ENCODE measurements around the gene TMEM145.

Gene TMEM145

GRCh38 chr19:42272989-42273406 lies 40.1 kb upstream of the TMEM145 start:
- Histone ChIP-seq H3K18ac (ENCODE audit: low read depth in 1 of 2, low read length in 2 of 2) (no peak overlapping the region), H3K9ac (ENCODE audit: low read length) (no peak overlapping the region), H3K23ac (ENCODE audit: low read length in 2 of 2) (no peak overlapping the region), H2BK5ac (ENCODE audit: low read depth, low read length, poor library complexity, severe bottlenecking) (no peak overlapping the region), H3K4ac (ENCODE audit: low read depth in 1 of 2, low read length in 2 of 2) (no peak overlapping the region), H2BK15ac (ENCODE audit: low read depth, poor library complexity, severe bottlenecking) (no peak overlapping the region), H3K79me1 (replicated peaks; ENCODE audit: low read length, poor library complexity, severe bottlenecking) (peaks cover 2% of the 10 kb centered on the region), H3K4me1 (ENCODE audit: control insufficient read depth, insufficient read depth, low read depth, low read length) (peaks cover 65% of the 10 kb centered on the region), H2AK5ac (ENCODE audit: low read length, severe bottlenecking) (no peak overlapping the region), H3K36me3 (ENCODE audit: control insufficient read depth in 1 of 2, insufficient read depth in 2 of 2, low read depth in 1 of 2, low read length in 2 of 2) (peaks cover 52 to 55% of the 10 kb centered on the region in 2 experiments), H3K14ac (ENCODE audit: low read length in 2 of 2) (no peak overlapping the region), H3K9me3 (ENCODE audit: control insufficient read depth, low read length) (no peaks in the 10 kb centered on the region), H4K8ac (ENCODE audit: low read length) (no peak overlapping the region), H4K91ac (ENCODE audit: low read length) (no peak overlapping the region), H3K4me3 (ENCODE audit: insufficient read depth in 1 of 2, low read depth in 1 of 2, low read length in 2 of 2) (no peak overlapping the region), H3K4me2 (ENCODE audit: low read length, poor library complexity, severe bottlenecking) (no peak overlapping the region), H2AFZ (ENCODE audit: low read depth, low read length) (no peak overlapping the region), H2BK120ac (ENCODE audit: low read depth, low read length) (no peak overlapping the region), H3K27me3 (ENCODE audit: control insufficient read depth in 1 of 2, insufficient read depth in 1 of 2, low read length in 2 of 2) (no peaks in the 10 kb centered on the region), H3K27ac (ENCODE audit: low read length, poor library complexity, severe bottlenecking) (no peak overlapping the region), H2BK12ac (ENCODE audit: low read length in 2 of 2) (no peak overlapping the region)
- DNase-seq: no peak
- WGBS: 95% methylated on average over 23 of the region's 23 CpGs

- Histone ChIP-seq H2BK120ac (ENCODE audit: low read depth, low read length) (no peak overlapping the region), H2AFZ (ENCODE audit: low read depth, low read length) (no peak overlapping the region), H3K79me1 (replicated peaks; ENCODE audit: low read length, poor library complexity, severe bottlenecking) (peaks cover 2% of the 10 kb centered on the region), H2BK12ac (ENCODE audit: low read length in 2 of 2) (no peak overlapping the region), H2BK15ac (ENCODE audit: low read depth, poor library complexity, severe bottlenecking) (no peak overlapping the region), H3K18ac (ENCODE audit: low read depth in 1 of 2, low read length in 2 of 2) (no peak overlapping the region), H3K36me3 (ENCODE audit: control insufficient read depth in 1 of 2, insufficient read depth in 2 of 2, low read depth in 1 of 2, low read length in 2 of 2) (peaks cover 55% of the 10 kb centered on the region in 2 experiments), H3K4ac (ENCODE audit: low read depth in 1 of 2, low read length in 2 of 2) (no peak overlapping the region), H3K4me2 (ENCODE audit: low read length, poor library complexity, severe bottlenecking) (no peak overlapping the region), H3K14ac (ENCODE audit: low read length in 2 of 2) (no peak overlapping the region), H4K8ac (ENCODE audit: low read length) (no peak overlapping the region), H3K27ac (ENCODE audit: low read length, poor library complexity, severe bottlenecking) (no peak overlapping the region), H4K91ac (ENCODE audit: low read length) (no peak overlapping the region), H3K27me3 (ENCODE audit: control insufficient read depth in 1 of 2, insufficient read depth in 1 of 2, low read length in 2 of 2) (no peaks in the 10 kb centered on the region), H3K9ac (ENCODE audit: low read length) (no peak overlapping the region), H3K23ac (ENCODE audit: low read length in 2 of 2) (no peak overlapping the region), H2AK5ac (ENCODE audit: low read length, severe bottlenecking) (no peak overlapping the region), H3K4me3 (ENCODE audit: insufficient read depth in 1 of 2, low read depth in 1 of 2, low read length in 2 of 2) (no peak overlapping the region), H3K4me1 (ENCODE audit: control insufficient read depth, insufficient read depth, low read depth, low read length) (peaks cover 71% of the 10 kb centered on the region), H2BK5ac (ENCODE audit: low read depth, low read length, poor library complexity, severe bottlenecking) (no peak overlapping the region), H3K9me3 (ENCODE audit: control insufficient read depth, low read length) (no peaks in the 10 kb centered on the region)
- no peak for DNase-seq
- WGBS: 97% methylated on average over 43 of the region's 43 CpGs
These were observed 39.6 kb upstream of the TMEM145 start for GRCh38 chr19:42273407-42274064.

- no peaks in the 10 kb centered on the region for H3K27me3 ChIP-seq (ENCODE audit: control insufficient read depth in 1 of 2, insufficient read depth in 1 of 2, low read length in 2 of 2)
- no peak overlapping the region for H3K18ac ChIP-seq (ENCODE audit: low read depth in 1 of 2, low read length in 2 of 2)
- H3K23ac ChIP-seq (ENCODE audit: low read length in 2 of 2): no peak overlapping the region
These were observed 38.9 kb upstream of the TMEM145 start for GRCh38 chr19:42274065-42274682.

DNA sequence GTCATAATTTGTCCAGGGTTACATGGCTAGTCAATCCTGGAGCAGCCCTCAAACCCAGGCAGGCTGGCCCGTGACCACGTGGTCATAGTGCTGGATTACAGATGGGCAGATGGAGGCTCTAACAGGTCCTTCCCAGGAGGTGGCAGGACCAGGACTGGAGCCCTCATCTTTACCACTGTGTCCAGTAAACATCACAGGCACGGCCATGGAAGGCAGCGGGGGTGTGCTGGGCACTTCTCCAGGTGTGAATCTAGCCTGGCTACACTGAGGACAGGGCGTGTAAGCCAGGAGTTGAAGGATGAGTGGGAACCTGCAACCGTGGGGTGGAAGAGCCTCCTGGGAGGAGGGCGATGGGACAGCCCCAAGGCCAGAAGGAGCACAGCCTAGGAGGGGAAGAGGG lies 38.0 kb upstream of the TMEM145 start:
- no peak overlapping the region for H2AFZ ChIP-seq (ENCODE audit: low read depth, low read length)
- no peak overlapping the region for H3K4me3 ChIP-seq (ENCODE audit: insufficient read depth in 1 of 2, low read depth in 1 of 2, low read length in 2 of 2)
- no peak overlapping the region for H2AK5ac ChIP-seq (ENCODE audit: low read length, severe bottlenecking)
- no peak overlapping the region for H2BK5ac ChIP-seq (ENCODE audit: low read depth, low read length, poor library complexity, severe bottlenecking)
- no peak overlapping the region for H3K4me2 ChIP-seq (ENCODE audit: low read length, poor library complexity, severe bottlenecking)
- peaks cover 55 to 61% of the 10 kb centered on the region in 2 experiments for H3K36me3 ChIP-seq (ENCODE audit: control insufficient read depth in 1 of 2, insufficient read depth in 2 of 2, low read depth in 1 of 2, low read length in 2 of 2)
- peak overlapping the region in 1 of 2 experiments; percentile 28 for H2BK12ac ChIP-seq (ENCODE audit: low read length in 2 of 2)
- H3K14ac ChIP-seq (ENCODE audit: low read length in 2 of 2): no peak overlapping the region
- no peak overlapping the region for H2BK15ac ChIP-seq (ENCODE audit: low read depth, poor library complexity, severe bottlenecking)
- H2BK120ac ChIP-seq (ENCODE audit: low read depth, low read length): no peak overlapping the region
- no peak overlapping the region for H3K27ac ChIP-seq (ENCODE audit: low read length, poor library complexity, severe bottlenecking)
- no peak overlapping the region for H3K18ac ChIP-seq (ENCODE audit: low read depth in 1 of 2, low read length in 2 of 2)
- DNase-seq: no peak
- H3K4ac ChIP-seq (ENCODE audit: low read depth in 1 of 2, low read length in 2 of 2): no peak overlapping the region
- H4K91ac ChIP-seq (ENCODE audit: low read length): no peak overlapping the region
- H3K79me1 ChIP-seq (replicated peaks; ENCODE audit: low read length, poor library complexity, severe bottlenecking): peaks cover 2% of the 10 kb centered on the region
- H3K23ac ChIP-seq (ENCODE audit: low read length in 2 of 2): no peak overlapping the region
- H3K27me3 ChIP-seq (ENCODE audit: control insufficient read depth in 1 of 2, insufficient read depth in 1 of 2, low read length in 2 of 2): no peaks in the 10 kb centered on the region
- H4K8ac ChIP-seq (ENCODE audit: low read length): no peak overlapping the region
- no peaks in the 10 kb centered on the region for H3K9me3 ChIP-seq (ENCODE audit: control insufficient read depth, low read length)
- 92% methylated on average over 7 of the region's 7 CpGs for WGBS
- H3K9ac ChIP-seq (ENCODE audit: low read length): peak overlapping the region; percentile 53
- peaks cover 77% of the 10 kb centered on the region for H3K4me1 ChIP-seq (ENCODE audit: control insufficient read depth, insufficient read depth, low read depth, low read length)

More at GRCh38 chr19:42274065-42274682, 38.9 kb upstream of the TMEM145 start:
- no peak overlapping the region for H2AK5ac ChIP-seq (ENCODE audit: low read length, severe bottlenecking)
- H3K4me1 ChIP-seq (ENCODE audit: control insufficient read depth, insufficient read depth, low read depth, low read length): peaks cover 77% of the 10 kb centered on the region
- no peak overlapping the region for H2AFZ ChIP-seq (ENCODE audit: low read depth, low read length)
- H3K36me3 ChIP-seq (ENCODE audit: control insufficient read depth in 1 of 2, insufficient read depth in 2 of 2, low read depth in 1 of 2, low read length in 2 of 2): peaks cover 55 to 61% of the 10 kb centered on the region in 2 experiments
- no peak overlapping the region for H2BK5ac ChIP-seq (ENCODE audit: low read depth, low read length, poor library complexity, severe bottlenecking)
- H3K9ac ChIP-seq (ENCODE audit: low read length): peak overlapping the region; percentile 53
- H2BK15ac ChIP-seq (ENCODE audit: low read depth, poor library complexity, severe bottlenecking): no peak overlapping the region
- no peak overlapping the region for H2BK120ac ChIP-seq (ENCODE audit: low read depth, low read length)
- H3K9me3 ChIP-seq (ENCODE audit: control insufficient read depth, low read length): no peaks in the 10 kb centered on the region
- H3K4ac ChIP-seq (ENCODE audit: low read depth in 1 of 2, low read length in 2 of 2): no peak overlapping the region
- peaks cover 2% of the 10 kb centered on the region for H3K79me1 ChIP-seq (replicated peaks; ENCODE audit: low read length, poor library complexity, severe bottlenecking)
- no peak overlapping the region for H3K4me3 ChIP-seq (ENCODE audit: insufficient read depth in 1 of 2, low read depth in 1 of 2, low read length in 2 of 2)
- no peak overlapping the region for H3K27ac ChIP-seq (ENCODE audit: low read length, poor library complexity, severe bottlenecking)
- no peak overlapping the region for H3K4me2 ChIP-seq (ENCODE audit: low read length, poor library complexity, severe bottlenecking)
- 96% methylated on average over 22 of the region's 22 CpGs for WGBS
- peak overlapping the region; percentile 3 for H4K8ac ChIP-seq (ENCODE audit: low read length)
- DNase-seq: no peak
- no peak overlapping the region for H3K14ac ChIP-seq (ENCODE audit: low read length in 2 of 2)
- H4K91ac ChIP-seq (ENCODE audit: low read length): no peak overlapping the region
- no peak overlapping the region for H2BK12ac ChIP-seq (ENCODE audit: low read length in 2 of 2)
